ENCODE data around the gene EIF3L.

DNA sequence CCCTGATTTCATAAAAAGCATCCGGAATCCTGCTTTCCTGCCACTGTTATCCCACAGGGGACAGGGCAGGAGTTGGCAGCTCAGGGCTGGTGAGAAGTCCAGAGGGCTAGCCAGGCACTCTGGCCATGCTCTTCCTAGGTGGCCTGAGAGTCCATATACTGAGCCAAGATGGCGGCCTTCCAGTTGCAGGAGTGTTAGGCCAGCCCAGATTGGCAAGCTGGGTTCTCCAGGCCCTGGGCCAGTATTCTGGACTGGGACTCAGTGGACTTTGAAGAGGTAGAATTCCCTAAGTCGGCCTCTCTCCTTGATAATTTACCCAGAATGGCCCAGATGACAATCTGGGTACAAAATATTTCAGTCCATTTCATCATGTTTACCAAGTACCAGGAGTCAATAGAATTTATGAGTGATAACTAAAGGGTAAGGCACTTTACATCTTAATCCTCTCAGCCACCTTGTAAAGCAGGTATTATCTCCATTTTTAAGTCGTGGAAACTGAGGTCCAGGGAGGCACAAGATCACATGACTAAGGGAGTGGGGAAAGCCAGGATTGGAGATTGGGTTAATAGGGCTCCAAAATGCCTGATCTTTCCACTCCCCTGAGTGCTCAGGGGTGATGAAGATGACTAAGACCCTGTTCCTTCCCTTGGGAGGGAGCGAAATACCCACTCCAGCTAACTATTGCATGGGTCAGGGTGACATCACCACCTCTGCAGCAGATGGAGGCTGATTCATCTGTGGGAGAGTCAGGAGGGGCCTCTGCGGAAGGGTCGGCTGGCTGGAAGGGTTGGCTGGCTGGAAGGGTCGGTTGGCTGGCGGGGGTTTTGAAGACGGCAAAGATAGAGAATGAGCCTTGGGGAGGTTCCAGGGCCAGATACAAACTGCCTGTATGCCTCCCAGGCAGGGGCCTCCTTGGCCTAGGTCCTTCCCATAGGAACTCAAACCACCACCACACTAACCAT is 55.6 kb downstream of the EIF3L start:
- TF ChIP-seq, protein P1, sequence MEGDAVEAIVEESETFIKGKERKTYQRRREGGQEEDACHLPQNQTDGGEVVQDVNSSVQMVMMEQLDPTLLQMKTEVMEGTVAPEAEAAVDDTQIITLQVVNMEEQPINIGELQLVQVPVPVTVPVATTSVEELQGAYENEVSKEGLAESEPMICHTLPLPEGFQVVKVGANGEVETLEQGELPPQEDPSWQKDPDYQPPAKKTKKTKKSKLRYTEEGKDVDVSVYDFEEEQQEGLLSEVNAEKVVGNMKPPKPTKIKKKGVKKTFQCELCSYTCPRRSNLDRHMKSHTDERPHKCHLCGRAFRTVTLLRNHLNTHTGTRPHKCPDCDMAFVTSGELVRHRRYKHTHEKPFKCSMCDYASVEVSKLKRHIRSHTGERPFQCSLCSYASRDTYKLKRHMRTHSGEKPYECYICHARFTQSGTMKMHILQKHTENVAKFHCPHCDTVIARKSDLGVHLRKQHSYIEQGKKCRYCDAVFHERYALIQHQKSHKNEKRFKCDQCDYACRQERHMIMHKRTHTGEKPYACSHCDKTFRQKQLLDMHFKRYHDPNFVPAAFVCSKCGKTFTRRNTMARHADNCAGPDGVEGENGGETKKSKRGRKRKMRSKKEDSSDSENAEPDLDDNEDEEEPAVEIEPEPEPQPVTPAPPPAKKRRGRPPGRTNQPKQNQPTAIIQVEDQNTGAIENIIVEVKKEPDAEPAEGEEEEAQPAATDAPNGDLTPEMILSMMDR (IDR thresholded peaks at IDR 0.05; ENCODE audit: borderline replicate concordance, extremely low read depth, low read length, poor library complexity, severe bottlenecking), result no peak
- TF ChIP-seq EZH2 (IDR thresholded peaks at IDR 0.05; ENCODE audit: borderline replicate concordance, low read depth, low read length, severe bottlenecking), result no peak

Measured in DND-41 (cell line).